Naive B cell (primary cell): ENCODE results near the gene HDAC9. TPM values are rescaled to one million over a fixed set of nuclear protein-coding genes. Genes with fewer than 3 reads are reported as not detected.
"Not testable (repeated sequence)": the region's sequence is repeated elsewhere in the genome, so short reads cannot be mapped to it uniquely, and the experiment has no call there.

Experiments used
- ATAC-seq, 2 donors: fragments of 150-1000 bp; cut with Tn5 transposase; 2 replicates each; pipeline ENCODE4 v1.10.0; 2021; ENCODE audit warnings: low read depth in 2 of 2, mild to moderate bottlenecking in 2 of 2, moderate library complexity in 2 of 2
- DNase-seq: peaks from one replicate; pipeline ENCODE4 v3.0.0; 2022
- H3K27ac Mint-ChIP-seq, 6 donors: one replicate each; pipeline ENCODE4 v1.8.0; 2020 to 2022; ENCODE audit warnings: mild to moderate bottlenecking in 6 of 6, mixed read lengths in 6 of 6, moderate library complexity in 5 of 6, inconsistent platforms in 2 of 6
- H3K27me3 Mint-ChIP-seq, 3 donors: one replicate each; pipeline ENCODE4 v1.8.0; 2021 to 2022; ENCODE audit warnings: mixed read lengths in 3 of 3, mild to moderate bottlenecking in 1 of 3
- H3K36me3 Mint-ChIP-seq, 2 donors: one replicate each; pipeline ENCODE4 v1.8.0; 2020 to 2022; ENCODE audit warnings: mixed read lengths in 2 of 2, inconsistent platforms in 1 of 2, mild to moderate bottlenecking in 1 of 2
- H3K4me1 Mint-ChIP-seq, 3 donors: one replicate each; pipeline ENCODE4 v1.8.0; 2020 to 2022; ENCODE audit warnings: mixed read lengths in 3 of 3, inconsistent platforms in 1 of 3, mild to moderate bottlenecking in 1 of 3, moderate library complexity in 1 of 3
- H3K4me3 Mint-ChIP-seq, 8 donors: one replicate each; pipeline ENCODE4 v1.8.0; 2020 to 2022; ENCODE audit warnings: mild to moderate bottlenecking in 8 of 8, mixed read lengths in 8 of 8, moderate library complexity in 8 of 8, inconsistent platforms in 2 of 8
- H3K9me3 Mint-ChIP-seq, 7 donors: one replicate each; pipeline ENCODE4 v1.8.0; 2020 to 2022; ENCODE audit warnings: mixed read lengths in 7 of 7, mild to moderate bottlenecking in 5 of 7, inconsistent platforms in 2 of 7, moderate library complexity in 1 of 7
- polyA plus RNA-seq, 6 donors: library from polyadenylated mRNA; unstranded; fragments of 300-500 nt; fragmentation: Illumina TruSeq; gene quantifications; one replicate each; pipeline ENCODE4 v1.2.3, GENCODE V29; 2021; ENCODE audit warnings: low read depth in 6 of 6

Gene HDAC9
- polyA plus RNA-seq, 6 donors from 2014 or later = 86.5 to 123 (median 108) TPM

- no peak for DNase-seq
- no peaks in the 10 kb centered on the region for H3K4me1 Mint-ChIP-seq
- no peaks in the 10 kb centered on the region for H3K27me3 Mint-ChIP-seq
- no peak overlapping the region for H3K27ac Mint-ChIP-seq
- H3K36me3 Mint-ChIP-seq = no peaks in the 10 kb centered on the region
- H3K9me3 Mint-ChIP-seq = peaks cover 0 to 2% (median 0%) of the 10 kb centered on the region in 7 donors
- no peak for ATAC-seq
- no peak overlapping the region for H3K4me3 Mint-ChIP-seq
Observed at GRCh38 chr7:18941207-18941606, 445.7 kb downstream of the HDAC9 start.

GRCh38 chr7:18948521-18948920 is 453.0 kb downstream of the HDAC9 start:
- Mint-ChIP-seq H3K9me3 (peaks cover 0 to 2% (median 0%) of the 10 kb centered on the region in 7 donors), H3K36me3 (no peaks in the 10 kb centered on the region), H3K27me3 (no peaks in the 10 kb centered on the region), H3K27ac (no peak overlapping the region), H3K4me3 (no peak overlapping the region), H3K4me1 (no peaks in the 10 kb centered on the region)
- no peak for DNase-seq
- no peak for ATAC-seq

- DNase-seq (no peak), ATAC-seq (no peak)
- no peaks in the 10 kb centered on the region for H3K4me1 Mint-ChIP-seq
- no peak overlapping the region for H3K27ac Mint-ChIP-seq
- H3K4me3 Mint-ChIP-seq = no peak overlapping the region
- no peaks in the 10 kb centered on the region for H3K27me3 Mint-ChIP-seq
- H3K36me3 Mint-ChIP-seq = peaks cover 0 to 6% of the 10 kb centered on the region in 2 donors
- H3K9me3 Mint-ChIP-seq = no peaks in the 10 kb centered on the region
Observed at GRCh38 chr7:18952846-18953245, 457.3 kb downstream of the HDAC9 start.

- H3K9me3 Mint-ChIP-seq = no peaks in the 10 kb centered on the region
- no peaks in the 10 kb centered on the region for H3K27me3 Mint-ChIP-seq
- H3K36me3 Mint-ChIP-seq = peaks cover 0 to 12% of the 10 kb centered on the region in 2 donors
- DNase-seq (no peak), ATAC-seq (no peak)
- no peaks in the 10 kb centered on the region for H3K4me1 Mint-ChIP-seq
- no peak overlapping the region for H3K4me3 Mint-ChIP-seq
- H3K27ac Mint-ChIP-seq = no peak overlapping the region
Observed at GRCh38 chr7:18958627-18959026, 463.1 kb downstream of the HDAC9 start.

GRCh38 chr7:18960725-18961124 is 465.2 kb downstream of the HDAC9 start:
- H3K27ac Mint-ChIP-seq = no peak overlapping the region
- peaks cover 0 to 12% of the 10 kb centered on the region in 2 donors for H3K36me3 Mint-ChIP-seq
- no peaks in the 10 kb centered on the region for H3K27me3 Mint-ChIP-seq
- H3K4me3 Mint-ChIP-seq = no peak overlapping the region
- H3K4me1 Mint-ChIP-seq = no peaks in the 10 kb centered on the region
- H3K9me3 Mint-ChIP-seq = no peaks in the 10 kb centered on the region
- DNase-seq (no peak), ATAC-seq (no peak)

- no peak for ATAC-seq
- Mint-ChIP-seq H3K4me1 (no peaks in the 10 kb centered on the region), H3K9me3 (no peaks in the 10 kb centered on the region), H3K27me3 (no peaks in the 10 kb centered on the region), H3K27ac (no peak overlapping the region), H3K4me3 (no peak overlapping the region), H3K36me3 (peaks cover 0 to 6% of the 10 kb centered on the region in 2 donors)
- DNase-seq = no peak
Observed at GRCh38 chr7:18962031-18962430, 466.5 kb downstream of the HDAC9 start.

GRCh38 chr7:18965657-18966056 is 470.1 kb downstream of the HDAC9 start:
- DNase-seq = no peak
- peaks cover 0 to 2% (median 0%) of the 10 kb centered on the region in 7 donors for H3K9me3 Mint-ChIP-seq
- ATAC-seq = no peak
- no peak overlapping the region for H3K4me3 Mint-ChIP-seq
- no peaks in the 10 kb centered on the region for H3K36me3 Mint-ChIP-seq
- H3K27ac Mint-ChIP-seq = no peak overlapping the region
- no peaks in the 10 kb centered on the region for H3K4me1 Mint-ChIP-seq
- no peaks in the 10 kb centered on the region for H3K27me3 Mint-ChIP-seq

- not testable (repeated sequence) for H3K4me1 Mint-ChIP-seq, DNase-seq, H3K27me3 Mint-ChIP-seq
Observed at GRCh38 chr7:18967755-18968154, 472.2 kb downstream of the HDAC9 start.

GRCh38 chr7:18971839-18972238 is 476.3 kb downstream of the HDAC9 start:
- no peak overlapping the region for H3K27ac Mint-ChIP-seq
- peaks cover 6 to 8% of the 10 kb centered on the region in 2 donors for H3K36me3 Mint-ChIP-seq
- no peaks in the 10 kb centered on the region for H3K27me3 Mint-ChIP-seq
- no peak overlapping the region for H3K4me3 Mint-ChIP-seq
- H3K4me1 Mint-ChIP-seq = no peaks in the 10 kb centered on the region
- ATAC-seq (no peak), DNase-seq (no peak)
- peaks cover 0 to 2% (median 0%) of the 10 kb centered on the region in 7 donors for H3K9me3 Mint-ChIP-seq

More at GRCh38 chr7:18967755-18968154, 472.2 kb downstream of the HDAC9 start:
- not testable (repeated sequence) for H3K4me3 Mint-ChIP-seq, ATAC-seq, H3K36me3 Mint-ChIP-seq, H3K27ac Mint-ChIP-seq, H3K9me3 Mint-ChIP-seq

- no peak for ATAC-seq
- H3K4me1 Mint-ChIP-seq = no peaks in the 10 kb centered on the region
- H3K9me3 Mint-ChIP-seq = peaks cover 0 to 2% (median 0%) of the 10 kb centered on the region in 7 donors
- no peak overlapping the region for H3K27ac Mint-ChIP-seq
- no peak overlapping the region for H3K4me3 Mint-ChIP-seq
- no peaks in the 10 kb centered on the region for H3K27me3 Mint-ChIP-seq
- H3K36me3 Mint-ChIP-seq = peaks cover 6 to 8% of the 10 kb centered on the region in 2 donors
- DNase-seq = no peak
Observed at GRCh38 chr7:18974803-18975202, 479.3 kb downstream of the HDAC9 start.

GRCh38 chr7:18975276-18975675 is 479.7 kb downstream of the HDAC9 start:
- Mint-ChIP-seq H3K36me3 (peaks cover 6 to 8% of the 10 kb centered on the region in 2 donors), H3K4me3 (no peak overlapping the region), H3K4me1 (no peaks in the 10 kb centered on the region), H3K27ac (no peak overlapping the region), H3K27me3 (no peaks in the 10 kb centered on the region), H3K9me3 (peaks cover 0 to 4% (median 0%) of the 10 kb centered on the region in 7 donors)
- ATAC-seq (no peak), DNase-seq (no peak)

GRCh38 chr7:18975689-18976280 is 480.2 kb downstream of the HDAC9 start:
- H3K27ac Mint-ChIP-seq = no peak overlapping the region
- H3K4me1 Mint-ChIP-seq = no peaks in the 10 kb centered on the region
- ATAC-seq = no peak
- H3K9me3 Mint-ChIP-seq = peaks cover 0 to 5% (median 0%) of the 10 kb centered on the region in 7 donors
- DNase-seq = no peak
- no peaks in the 10 kb centered on the region for H3K27me3 Mint-ChIP-seq
- H3K4me3 Mint-ChIP-seq = no peak overlapping the region
- peaks cover 6 to 8% of the 10 kb centered on the region in 2 donors for H3K36me3 Mint-ChIP-seq

GRCh38 chr7:18976715-18977471 is 481.3 kb downstream of the HDAC9 start:
- Mint-ChIP-seq H3K4me3 (no peak overlapping the region), H3K27ac (no peak overlapping the region), H3K27me3 (no peaks in the 10 kb centered on the region)

GRCh38 chr7:18978108-18978495 is 482.6 kb downstream of the HDAC9 start:
- Mint-ChIP-seq H3K27me3 (no peaks in the 10 kb centered on the region), H3K9me3 (peaks cover 0 to 7% (median 2%) of the 10 kb centered on the region in 7 donors), H3K27ac (no peak overlapping the region), H3K36me3 (peaks cover 17% of the 10 kb centered on the region in 2 donors), H3K4me3 (no peak overlapping the region), H3K4me1 (no peaks in the 10 kb centered on the region)
- no peak for ATAC-seq
- DNase-seq = no peak

More at GRCh38 chr7:18976715-18977471, 481.3 kb downstream of the HDAC9 start:
- H3K9me3 Mint-ChIP-seq = peaks cover 0 to 5% (median 0%) of the 10 kb centered on the region in 7 donors
- no peak for ATAC-seq
- no peak for DNase-seq
- H3K4me1 Mint-ChIP-seq = no peaks in the 10 kb centered on the region
- H3K36me3 Mint-ChIP-seq = peaks cover 6 to 8% of the 10 kb centered on the region in 2 donors
